ENCODE measurements around the gene SH3BGRL.

GRCh38 chrX:81305240-81305639 is 103.3 kb downstream of the SH3BGRL start:
- TF ChIP-seq POLR2A (IDR thresholded peaks at IDR 0.05; ENCODE audit: low read length): no peak
- no peak for TF ChIP-seq GATA1 (IDR thresholded peaks at IDR 0.05; ENCODE audit: low read depth, low read length)

Measured in erythroblast (primary cell).